Amniotic stem cell (primary cell): ENCODE measurements around the gene NSUN2.
A peak's percentile ranks its signal among the peaks of the same experiment; 100 is the strongest.
"Not testable (repeated sequence)": the region's sequence is repeated elsewhere in the genome, so short reads cannot be mapped to it uniquely, and the experiment has no call there.

ENCODE experiments used
- DNase-seq: peaks from one replicate; lab custom pipeline; 2025; lab: John Stamatoyannopoulos, UW

Gene NSUN2

DNA sequence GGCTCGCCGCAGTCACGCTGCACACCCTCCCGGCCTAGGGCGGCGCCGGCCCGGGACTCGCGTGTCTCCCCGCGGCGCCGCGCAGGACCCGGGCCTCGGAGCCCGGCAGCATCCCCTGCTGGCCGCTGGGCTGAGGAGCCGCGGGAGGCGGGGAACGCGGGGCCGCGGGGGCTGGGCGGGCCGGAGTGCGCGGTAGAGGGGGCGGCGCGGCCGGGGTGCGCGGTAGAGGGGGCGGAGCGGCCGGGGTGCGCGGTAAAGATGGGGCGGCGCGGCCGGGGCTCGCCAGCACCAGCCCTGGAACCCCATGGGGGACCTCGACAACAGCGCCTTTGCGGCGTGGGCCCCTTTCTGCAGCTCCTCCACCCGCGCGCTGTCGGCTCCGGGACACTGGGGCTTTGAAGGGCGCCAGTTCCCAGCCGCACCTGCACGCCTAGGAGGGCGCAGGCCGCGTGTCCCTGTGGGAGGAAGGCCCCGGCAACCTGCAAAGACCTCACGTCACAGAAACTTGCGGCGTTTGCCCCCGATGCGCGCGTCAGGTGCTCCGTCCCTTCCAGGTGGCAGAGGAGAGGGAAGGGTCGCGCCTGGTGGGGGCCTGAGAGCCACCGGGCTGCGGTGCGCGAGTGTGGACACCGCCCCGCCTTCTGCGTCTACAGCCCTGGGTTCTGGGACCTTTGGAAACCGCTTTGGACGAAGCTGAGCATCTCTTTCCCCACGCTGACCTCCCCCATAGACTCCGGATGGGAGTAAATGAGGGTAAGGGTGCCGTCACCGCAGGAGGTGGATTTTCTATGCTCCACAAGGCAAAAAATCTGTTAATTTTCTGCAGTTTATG is 49.6 kb downstream of the NSUN2 start:
- no peak for DNase-seq

DNA sequence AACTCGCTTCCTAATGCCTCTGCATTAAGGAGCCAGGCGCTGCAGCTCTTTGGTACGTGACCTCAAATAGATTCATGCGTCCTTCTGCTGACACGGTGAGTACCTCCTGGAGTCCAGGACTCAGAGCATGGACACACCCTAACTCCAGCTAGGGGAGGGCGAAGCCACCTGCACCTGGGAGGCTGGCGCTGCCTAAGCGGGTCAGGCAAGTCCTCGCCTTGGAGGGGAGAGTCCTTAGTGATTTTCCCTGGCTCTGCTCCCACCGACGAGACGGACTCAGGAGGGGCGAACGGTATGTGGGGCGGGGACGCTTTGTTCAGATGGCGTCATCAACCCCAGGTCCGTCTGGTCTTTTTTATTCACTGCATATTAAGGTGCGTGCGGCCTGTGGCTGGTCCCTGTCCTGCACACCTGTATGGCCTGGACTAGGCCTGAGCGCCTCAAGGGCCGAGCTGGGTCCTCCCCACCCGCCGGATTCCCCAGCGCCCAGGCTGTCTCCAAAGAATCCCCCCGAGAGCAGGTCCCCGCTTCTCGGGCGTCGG is 50.3 kb downstream of the NSUN2 start:
- DNase-seq, result no peak

DNA sequence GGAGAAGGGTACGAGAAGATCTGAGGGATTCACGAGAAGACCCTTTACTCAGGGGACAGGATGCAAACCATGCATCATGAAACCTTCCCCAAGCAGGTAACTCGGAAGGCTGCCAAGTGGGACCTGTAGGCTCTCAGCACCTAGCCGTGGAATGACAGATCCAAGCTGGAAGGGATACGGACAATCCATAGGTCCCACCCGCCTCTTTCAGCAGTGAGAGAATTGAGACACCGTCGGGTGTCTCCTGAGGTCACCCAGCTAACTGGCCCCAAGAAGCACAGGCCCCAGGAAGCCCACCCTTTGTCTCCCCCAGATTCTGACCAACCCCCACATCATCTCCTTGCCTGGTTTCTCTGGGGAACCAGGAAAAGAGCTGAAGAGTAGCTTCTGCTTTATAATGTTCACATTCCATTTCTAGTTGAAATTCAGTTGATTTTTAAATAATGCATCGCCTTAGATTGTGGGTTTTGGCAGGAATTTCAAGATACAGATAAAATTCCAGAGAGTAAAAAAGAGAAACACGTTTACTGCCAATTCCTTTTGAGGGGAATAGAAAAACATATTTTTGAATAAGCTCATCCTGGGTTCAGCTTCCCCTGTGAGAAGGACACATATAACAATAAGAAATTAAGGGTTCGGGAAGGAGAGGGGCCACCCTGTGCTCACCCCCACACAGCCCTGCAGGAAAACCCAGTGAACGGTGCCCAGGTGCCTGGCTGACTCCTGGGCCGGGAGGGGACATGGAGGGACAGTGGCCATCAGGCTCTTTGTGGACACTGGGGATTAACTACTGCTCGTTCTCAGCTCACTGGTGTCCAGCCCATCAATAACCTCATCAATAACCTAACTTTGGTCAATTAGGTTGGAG is 51.1 kb downstream of the NSUN2 start:
- DNase-seq, result no peak

DNA sequence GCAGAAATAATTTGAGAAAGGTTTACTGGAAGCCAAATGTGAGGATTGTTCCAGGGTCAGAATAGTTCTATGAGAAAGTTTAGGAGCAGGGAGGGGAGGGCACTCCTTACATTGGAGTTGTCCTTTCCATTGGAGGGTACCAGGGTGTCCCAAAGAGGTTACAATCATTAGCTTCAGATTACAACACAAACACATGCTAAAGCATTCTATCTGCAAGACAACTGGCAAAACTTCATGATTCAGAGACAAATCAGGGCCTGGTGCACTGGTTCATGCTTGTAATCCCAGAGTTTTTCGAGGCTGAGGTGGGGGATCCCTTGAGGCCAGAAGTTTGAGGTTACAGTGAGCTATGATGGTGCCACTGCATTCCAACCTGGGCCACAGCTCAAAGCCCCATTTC is 51.8 kb downstream of the NSUN2 start:
- DNase-seq, result no peak

DNA sequence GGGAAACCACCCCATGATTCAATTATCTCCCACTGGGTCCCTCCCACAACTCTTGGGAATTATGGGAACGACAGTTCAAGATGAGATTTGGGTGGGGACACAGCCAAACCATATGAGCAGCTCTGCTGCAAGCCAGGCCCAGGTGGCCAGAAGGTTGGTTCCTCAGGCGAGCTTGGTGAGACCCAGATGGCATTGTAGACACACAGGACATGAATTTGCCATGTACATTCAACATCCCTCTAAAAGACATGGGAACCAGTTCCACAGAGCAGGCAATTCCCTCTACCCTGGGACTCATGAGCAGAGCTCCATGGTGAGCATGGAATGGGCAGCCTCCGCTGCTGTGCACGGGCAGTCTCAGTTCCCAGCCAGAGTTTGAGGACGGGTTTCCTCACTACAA is 53.3 kb downstream of the NSUN2 start:
- no peak for DNase-seq

DNA sequence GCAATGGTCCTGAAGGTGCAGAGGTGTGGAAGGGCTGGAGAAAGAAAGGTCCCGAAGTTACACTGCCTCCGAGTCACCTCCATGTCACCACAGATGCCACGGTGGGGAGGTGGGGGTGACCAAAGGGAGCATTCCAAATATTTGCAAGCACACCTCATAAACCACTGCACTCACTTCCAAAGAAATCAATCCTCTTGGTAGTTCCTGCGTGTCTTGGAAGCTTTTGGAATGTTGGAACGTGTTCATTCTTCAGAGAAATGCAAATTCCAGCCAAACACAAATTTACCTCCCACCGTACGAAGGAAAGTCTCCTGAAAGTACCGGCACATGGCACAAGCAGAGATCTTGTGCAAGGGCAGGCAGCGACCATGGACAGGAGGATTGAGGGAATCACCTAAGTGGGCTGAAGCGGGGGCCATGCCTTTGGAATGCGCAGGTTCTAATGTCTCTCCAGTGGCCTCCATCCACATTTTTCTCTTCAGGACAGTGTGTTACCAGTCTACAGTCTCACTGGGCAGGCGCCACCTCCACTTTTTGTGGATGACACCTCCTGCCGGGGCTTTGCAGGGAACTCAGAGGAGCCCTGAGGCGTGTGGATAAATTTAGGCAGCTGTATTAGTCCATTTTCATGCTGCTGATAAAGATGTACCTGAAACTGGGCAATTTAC is 54.0 kb downstream of the NSUN2 start:
- DNase-seq, result no peak

DNA sequence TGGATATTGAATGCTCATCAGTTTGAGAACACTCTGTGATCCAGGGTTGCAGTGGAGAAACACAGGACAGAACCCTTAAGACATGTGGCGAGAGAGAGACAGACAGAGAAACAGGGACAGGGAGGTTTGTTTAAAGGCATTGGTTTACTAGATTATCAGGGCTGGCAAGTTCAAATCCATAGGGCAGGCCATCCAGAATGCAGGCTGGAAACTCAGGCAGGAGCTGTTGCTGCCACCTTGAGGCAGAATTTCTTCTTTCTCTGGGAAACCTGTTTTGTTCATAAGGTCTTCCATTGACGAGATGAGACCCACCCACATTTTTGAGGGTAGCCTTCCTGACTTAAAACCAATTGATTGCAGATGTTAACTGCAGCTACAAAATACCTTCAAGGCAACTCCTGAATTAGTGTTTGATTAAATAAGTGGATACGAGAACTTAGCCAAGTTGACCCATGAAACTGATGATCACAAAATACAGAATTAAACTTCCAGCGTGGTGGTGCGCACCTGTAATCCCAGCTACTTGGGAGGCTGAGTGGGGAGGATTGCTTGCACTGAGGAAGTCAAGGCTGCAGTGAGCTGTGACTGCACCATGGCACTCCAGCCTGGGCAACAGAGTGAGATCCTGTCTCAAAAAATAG is 55.9 kb downstream of the NSUN2 start:
- peak; percentile 12 for DNase-seq

DNA sequence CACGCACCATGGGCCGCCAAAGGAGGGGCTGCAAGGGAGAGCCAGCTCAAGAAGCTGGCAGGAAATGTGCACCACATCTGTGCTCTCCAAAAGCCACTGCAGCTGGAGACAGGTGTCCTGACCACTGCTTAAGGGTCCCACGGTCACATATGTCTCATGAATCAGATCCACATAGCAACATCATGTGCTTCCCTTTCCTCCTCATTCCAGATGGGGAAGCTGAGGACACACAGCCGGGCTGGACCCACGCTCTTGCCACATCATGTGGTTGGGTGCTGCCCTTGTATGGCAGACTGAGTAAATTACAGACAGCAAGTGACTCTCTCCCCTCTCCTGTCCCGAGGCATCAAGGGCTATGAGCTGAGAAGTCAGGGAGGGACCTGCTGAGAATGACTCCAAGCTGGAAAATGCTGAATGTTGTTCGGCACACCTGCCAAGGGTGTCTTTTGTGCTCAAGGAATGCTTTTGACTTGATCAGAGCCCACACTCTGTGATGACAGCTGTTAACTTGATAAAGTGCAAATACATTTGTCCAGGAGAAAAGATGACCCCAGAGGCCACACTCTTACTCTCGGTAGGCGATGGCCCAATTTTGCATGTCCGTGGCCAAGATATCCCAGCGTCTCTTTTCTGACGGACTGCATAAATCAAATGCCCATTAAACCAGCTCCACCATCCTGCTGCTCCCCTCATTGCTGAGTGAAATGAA is 58.2 kb downstream of the NSUN2 start:
- no peak for DNase-seq

DNA sequence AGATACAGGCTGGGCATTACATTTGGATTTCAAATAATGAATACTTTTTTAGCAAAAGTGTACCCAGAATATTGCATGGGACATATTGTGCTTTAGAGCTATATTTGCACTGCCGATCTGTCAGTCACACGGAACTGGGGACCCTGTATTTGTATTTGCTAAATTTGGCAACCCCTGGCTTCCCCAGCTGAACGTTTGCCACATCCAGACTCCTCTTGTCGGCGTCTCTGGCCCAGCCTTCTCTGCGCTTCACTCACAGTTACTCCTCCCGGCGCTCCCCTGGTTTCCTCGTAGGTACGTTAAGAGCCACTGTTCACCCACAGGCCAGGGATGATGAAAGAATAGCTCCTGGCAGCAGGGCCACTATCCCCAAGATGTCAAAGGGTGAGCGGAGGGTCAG is 58.7 kb downstream of the NSUN2 start:
- DNase-seq, result no peak

DNA sequence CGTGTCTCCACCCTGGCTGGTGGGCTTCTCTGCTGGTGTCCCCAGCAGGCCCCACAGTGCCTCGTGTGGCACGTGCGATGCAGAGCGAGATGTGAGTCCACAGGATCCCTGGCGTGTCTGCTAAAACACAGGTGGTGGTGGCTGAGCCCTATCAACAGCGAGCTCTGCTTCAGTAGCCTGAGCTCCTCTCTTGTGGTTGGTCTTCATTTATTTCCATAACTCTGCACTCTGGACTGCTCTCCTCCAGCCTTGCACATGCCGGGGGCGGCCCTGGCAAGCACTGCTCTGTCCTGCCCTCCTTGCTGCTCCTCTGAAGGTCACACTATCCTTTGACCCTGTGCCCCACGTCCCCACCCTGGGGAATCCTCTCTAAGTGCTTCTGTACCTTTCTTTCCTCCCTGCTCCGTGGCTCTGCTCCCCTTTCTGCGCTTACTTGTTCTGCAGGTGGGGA is 59.2 kb downstream of the NSUN2 start:
- no peak for DNase-seq

DNA sequence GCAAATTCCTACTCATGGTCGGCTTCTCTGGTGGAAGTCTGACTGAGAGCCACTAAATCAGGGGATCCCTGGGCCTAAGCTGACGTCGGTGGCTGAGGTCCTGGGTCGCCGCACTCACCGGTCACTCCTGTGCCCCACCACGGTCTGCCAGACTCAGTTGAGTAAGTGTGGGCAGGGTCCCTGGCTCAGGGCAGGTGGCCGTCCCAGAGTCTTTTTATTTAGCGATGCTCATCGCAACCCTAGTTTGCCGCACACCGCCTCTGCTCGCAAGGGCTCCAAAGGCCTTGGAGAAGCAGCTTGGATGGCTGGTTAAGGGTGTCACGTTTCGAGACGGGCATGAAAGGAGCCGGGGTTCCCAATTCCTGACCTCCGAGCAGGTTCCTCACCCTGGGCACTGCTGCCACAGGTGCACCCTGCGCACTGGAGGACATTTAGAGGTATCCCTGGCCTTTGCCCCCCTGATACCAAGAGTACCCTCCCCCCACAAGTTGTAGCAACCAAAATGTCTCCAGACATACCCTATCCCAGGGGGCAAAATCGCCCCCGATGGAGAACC is 59.9 kb downstream of the NSUN2 start:
- no peak for DNase-seq

DNA sequence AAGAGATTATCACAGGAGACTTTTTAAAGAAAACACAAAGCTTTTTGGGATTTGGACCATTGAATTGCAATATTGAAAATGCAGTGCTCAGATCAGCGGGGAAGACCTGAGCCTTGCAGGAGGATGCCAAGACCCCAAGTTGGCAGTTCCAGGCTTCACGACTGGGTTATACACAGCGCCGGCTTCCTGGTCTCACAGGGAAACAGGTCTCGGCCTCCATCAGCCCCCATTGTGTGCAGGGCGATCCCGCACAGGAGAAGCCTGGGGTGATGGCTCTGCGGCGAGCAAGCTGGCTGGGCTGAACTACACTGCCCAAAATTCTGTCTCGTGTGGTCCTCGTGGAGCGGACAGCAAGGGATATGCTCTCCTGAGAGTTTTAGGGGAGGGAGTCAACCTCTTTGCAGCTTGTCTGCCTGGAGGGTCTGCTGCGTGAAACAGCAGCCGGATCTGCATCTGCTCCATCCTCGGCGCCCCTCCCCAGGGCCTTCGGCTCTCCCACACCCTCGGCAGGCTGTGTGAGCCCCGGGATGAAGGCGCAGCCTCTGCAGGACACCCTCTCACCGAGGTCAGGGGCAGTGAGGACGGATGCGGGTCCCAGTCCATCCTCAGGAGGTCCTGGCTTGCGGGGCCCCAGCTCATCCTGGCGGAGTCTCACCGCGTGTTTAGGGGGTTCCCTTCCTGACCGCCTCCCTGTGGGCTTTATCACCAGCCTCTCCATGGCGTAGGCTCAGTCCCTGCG is 60.6 kb downstream of the NSUN2 start:
- DNase-seq, result no peak

DNA sequence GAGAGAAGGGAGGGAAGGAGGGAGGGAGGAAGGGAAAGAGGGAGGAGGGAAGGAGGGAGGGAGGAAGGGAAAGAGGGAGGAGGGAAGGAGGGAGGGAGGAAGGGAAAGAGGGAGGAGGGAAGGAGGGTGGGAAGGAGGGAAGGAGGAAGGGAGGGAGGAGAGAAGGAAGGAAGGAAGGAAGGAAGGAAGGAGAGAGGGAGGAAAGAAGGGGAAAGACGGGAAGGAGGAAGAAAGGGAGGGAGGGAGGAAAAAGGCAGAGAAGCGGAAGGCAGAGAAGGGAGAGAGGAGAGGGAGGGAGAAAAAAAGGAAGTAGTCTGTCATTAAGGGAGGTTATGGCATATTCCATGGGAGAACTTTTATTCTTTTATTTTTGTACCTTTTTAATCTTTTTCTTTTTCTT is 61.2 kb downstream of the NSUN2 start:
- not testable (repeated sequence) for DNase-seq

DNA sequence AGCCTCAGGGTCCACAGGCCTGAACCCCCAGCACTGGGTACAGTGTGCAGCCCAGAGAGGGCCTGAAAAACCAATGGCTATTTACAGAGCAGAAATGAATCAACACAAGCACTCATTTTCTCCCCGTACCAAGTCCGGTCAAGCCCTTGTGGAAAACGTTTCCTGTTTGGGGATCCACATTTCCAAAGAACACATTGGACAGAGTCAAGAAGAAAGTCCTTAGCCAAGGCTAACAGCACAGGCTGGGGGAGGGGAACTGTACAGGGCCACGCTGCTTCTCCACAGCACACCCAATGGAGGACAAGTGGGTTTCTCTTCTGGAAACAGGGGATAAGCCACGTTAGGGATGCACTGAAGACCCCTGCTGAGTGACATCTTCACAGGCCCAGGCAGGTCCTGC is 62.3 kb downstream of the NSUN2 start:
- DNase-seq, result no peak

DNA sequence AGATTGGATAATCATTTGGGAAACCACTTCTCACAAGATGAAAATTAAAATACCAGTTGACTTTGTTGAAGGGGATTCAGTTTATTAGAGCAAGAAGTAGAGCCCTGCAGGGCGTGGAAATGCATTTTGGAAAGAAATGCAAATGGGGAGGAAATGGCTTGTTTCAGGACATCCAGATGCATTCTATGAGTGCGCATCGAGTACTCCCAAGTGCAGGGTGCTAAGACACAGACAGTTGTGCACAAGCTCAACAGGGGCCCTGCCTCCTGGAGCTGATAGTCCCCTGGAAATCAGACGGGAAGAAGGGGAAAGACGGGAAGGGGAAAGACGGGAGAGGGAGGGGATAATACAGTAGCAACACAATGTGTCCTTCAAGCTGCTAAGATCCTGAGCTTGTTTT is 64.0 kb downstream of the NSUN2 start:
- DNase-seq, result no peak

DNA sequence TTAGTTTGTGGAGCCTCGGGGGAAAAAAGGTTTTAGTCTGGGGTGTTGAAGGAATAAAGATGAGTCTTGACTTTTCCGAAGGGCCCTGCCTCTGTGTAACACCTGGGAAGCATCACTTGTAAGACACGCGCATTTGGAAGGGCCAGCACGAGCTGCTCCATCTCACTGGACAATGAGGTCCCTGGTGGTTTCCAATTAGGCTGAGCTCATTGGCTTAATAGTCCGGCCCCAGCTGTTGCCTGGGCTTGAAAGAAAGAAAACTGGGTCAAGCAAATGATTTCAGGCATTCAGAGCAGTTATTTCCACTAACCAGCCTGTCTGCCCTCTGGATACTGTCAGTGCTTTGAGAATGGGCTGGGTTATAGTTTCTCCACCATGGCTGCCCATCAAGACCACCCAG is 64.5 kb downstream of the NSUN2 start:
- DNase-seq, result no peak

DNA sequence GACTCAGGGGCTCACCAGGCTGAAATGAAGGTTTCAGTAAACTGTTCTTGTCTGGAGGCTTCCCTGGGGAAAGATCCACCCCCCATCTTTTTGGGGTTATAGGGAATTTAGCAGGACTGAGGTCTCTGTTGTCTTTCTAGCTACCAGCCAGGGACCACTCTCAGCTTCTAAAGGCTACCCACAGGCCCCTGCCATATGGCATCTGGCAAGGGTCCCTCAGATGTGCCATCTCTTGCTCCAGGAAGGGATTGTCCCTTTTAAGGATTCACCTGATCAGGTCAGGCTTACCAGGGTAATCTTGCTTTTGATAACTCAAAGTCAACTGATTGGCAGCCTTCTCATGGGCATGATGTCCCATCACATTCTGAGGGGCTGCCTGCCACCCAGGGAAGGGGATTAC is 65.0 kb downstream of the NSUN2 start:
- DNase-seq, result no peak

DNA sequence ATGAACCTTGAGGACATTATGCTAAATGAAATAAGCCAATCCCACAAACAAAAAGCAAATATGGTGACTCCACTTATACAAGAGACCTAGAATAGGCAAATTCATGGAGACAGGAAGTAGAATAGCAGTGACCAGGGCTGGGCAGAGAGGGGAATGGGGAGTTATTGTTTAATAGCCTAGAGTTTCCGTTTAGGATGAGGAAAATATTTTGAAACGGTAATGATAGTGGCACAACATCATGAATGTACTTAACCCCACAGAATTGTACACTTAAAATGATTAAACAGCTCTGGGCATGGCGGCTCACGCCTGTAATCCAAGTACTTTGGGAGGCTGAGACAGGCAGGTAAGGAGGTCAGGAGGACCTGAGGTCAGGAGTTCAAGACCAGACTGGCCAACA is 65.8 kb downstream of the NSUN2 start:
- DNase-seq, result no peak

DNA sequence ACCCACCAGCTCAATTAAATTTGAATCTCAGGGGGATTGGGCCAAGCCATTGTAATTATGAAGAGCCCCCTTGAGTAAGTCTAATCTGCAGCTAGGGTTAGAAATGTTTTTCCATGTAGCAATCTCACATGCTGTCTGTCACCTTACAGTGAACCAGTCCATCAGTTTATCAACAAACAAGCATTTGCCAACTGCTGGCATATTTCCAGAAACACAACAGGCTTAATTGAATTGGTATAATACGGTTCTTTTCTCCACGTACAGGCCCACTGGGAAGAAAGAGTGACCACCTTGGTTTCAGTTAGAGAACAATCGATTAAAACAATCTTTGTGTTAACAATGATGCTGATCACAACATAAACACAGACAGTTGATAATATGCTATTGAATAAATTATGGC is 67.4 kb downstream of the NSUN2 start:
- no peak for DNase-seq
